ENCODE results near the gene TCEAL8. TPM values are rescaled to one million over a fixed set of nuclear protein-coding genes. Genes with fewer than 3 reads are reported as not detected.
"Not testable (repeated sequence)": the region's sequence is repeated elsewhere in the genome, so short reads cannot be mapped to it uniquely, and the experiment has no call there.

Gene TCEAL8
- total and polyA plus RNA-seq, 3 donors from 2014 or later = 76.5 to 91.1 (median 83.1) TPM

- no peak for DNase-seq
- H3K4me3 ChIP-seq = no peak overlapping the region
- intact Hi-C loops (cut with DNase I; ENCODE audit: low total_unique reads) = no loop called here
- no peaks in the 10 kb centered on the region for H3K9me3 ChIP-seq
- TF ChIP-seq POLR2A (IDR thresholded peaks at IDR 0.05) = no peak
- TF ChIP-seq CTCF (IDR thresholded peaks at IDR 0.05) = no peak
- no peaks in the 10 kb centered on the region for H3K27me3 ChIP-seq
- H3K4me1 ChIP-seq = no peaks in the 10 kb centered on the region
- H3K27ac ChIP-seq = no peak overlapping the region
- H3K36me3 ChIP-seq (ENCODE audit: low read depth, missing control alignments) = no peaks in the 10 kb centered on the region
These were observed 14.8 kb downstream of the TCEAL8 start for GRCh38 chrX:103240155-103240554.

GRCh38 chrX:103236296-103236695, 18.7 kb downstream of the TCEAL8 start:
- no peak for TF ChIP-seq POLR2A (IDR thresholded peaks at IDR 0.05)
- no peak for TF ChIP-seq CTCF (IDR thresholded peaks at IDR 0.05)
- Histone ChIP-seq H3K36me3 (ENCODE audit: low read depth, missing control alignments) (no peaks in the 10 kb centered on the region), H3K27ac (no peak overlapping the region), H3K4me3 (no peak overlapping the region), H3K27me3 (no peaks in the 10 kb centered on the region), H3K4me1 (no peaks in the 10 kb centered on the region), H3K9me3 (no peaks in the 10 kb centered on the region)
- WGBS, 2 donors = 89 to 93% methylated on average over 1 of the region's 1 CpG
- no peak for DNase-seq
- intact Hi-C loops (cut with DNase I; ENCODE audit: low total_unique reads) = no loop called here

GRCh38 chrX:103235608-103236007, 19.3 kb downstream of the TCEAL8 start:
- DNase-seq; H3K36me3 ChIP-seq (ENCODE audit: low read depth, missing control alignments); H3K4me3 ChIP-seq; H3K9me3 ChIP-seq; H3K4me1 ChIP-seq; H3K27ac ChIP-seq; intact Hi-C loops (cut with DNase I; ENCODE audit: low total_unique reads); H3K27me3 ChIP-seq: not testable (repeated sequence)
- 91 to 95% methylated on average over 2 of the region's 2 CpGs for WGBS, 2 donors

- intact Hi-C loops (cut with DNase I; ENCODE audit: low total_unique reads) = no loop called here
- TF ChIP-seq POLR2A (IDR thresholded peaks at IDR 0.05) (no peak), CTCF (IDR thresholded peaks at IDR 0.05) (no peak)
- WGBS, 2 donors = 87 to 96% methylated on average over 1 of the region's 1 CpG
- Histone ChIP-seq H3K4me3 (no peak overlapping the region), H3K36me3 (ENCODE audit: low read depth, missing control alignments) (no peaks in the 10 kb centered on the region), H3K9me3 (no peaks in the 10 kb centered on the region), H3K27ac (no peak overlapping the region), H3K4me1 (no peaks in the 10 kb centered on the region), H3K27me3 (no peaks in the 10 kb centered on the region)
- no peak for DNase-seq
These were observed 20.1 kb downstream of the TCEAL8 start for GRCh38 chrX:103234869-103235268.

- no peaks in the 10 kb centered on the region for H3K4me1 ChIP-seq
- H3K9me3 ChIP-seq = no peaks in the 10 kb centered on the region
- H3K4me3 ChIP-seq = no peak overlapping the region
- DNase-seq = no peak
- H3K27me3 ChIP-seq = no peaks in the 10 kb centered on the region
- H3K36me3 ChIP-seq (ENCODE audit: low read depth, missing control alignments) = no peaks in the 10 kb centered on the region
- intact Hi-C loops (cut with DNase I; ENCODE audit: low total_unique reads) = no loop called here
- H3K27ac ChIP-seq = no peak overlapping the region
- no peak for TF ChIP-seq POLR2A (IDR thresholded peaks at IDR 0.05)
- no peak for TF ChIP-seq CTCF (IDR thresholded peaks at IDR 0.05)
- WGBS, 2 donors = 59 to 83% methylated on average over 2 of the region's 2 CpGs
These were observed 21.7 kb downstream of the TCEAL8 start for GRCh38 chrX:103233263-103233662.

- H3K4me3 ChIP-seq; intact Hi-C loops (cut with DNase I; ENCODE audit: low total_unique reads); H3K36me3 ChIP-seq (ENCODE audit: low read depth, missing control alignments); DNase-seq; H3K27ac ChIP-seq; H3K9me3 ChIP-seq; H3K4me1 ChIP-seq; H3K27me3 ChIP-seq: not testable (repeated sequence)
- WGBS, 2 donors = 97% methylated on average over 4 of the region's 4 CpGs
These were observed 29.0 kb downstream of the TCEAL8 start for GRCh38 chrX:103225918-103226317.

Measured in testis (tissue), 3 donors.